Measurements from ENCODE around the gene HOXA6. TPM values are rescaled to one million over a fixed set of nuclear protein-coding genes. Genes with fewer than 3 reads are reported as not detected.

The HOXA6 gene
- total and polyA plus RNA-seq, 9 of the 15 experiments (the other 6 are each of a cell fraction or from before 2014, with no cell fraction given) = not detected

GRCh38 chr7:27138985-27139333, 8.6 kb downstream of the HOXA6 start:
- DNase-seq (ENCODE audit: extremely low read depth in 1 of 4, low spot score in 3 of 4) (no peak), ATAC-seq (no peak), FAIRE-seq (no peak)
- intact Hi-C loops (cut with micrococcal nuclease) = no loop called here
- in situ Hi-C loops (cut with MboI) = no loop called here
- no peaks in the 10 kb centered on the region for H3K36me3 ChIP-seq (ENCODE audit: control insufficient read depth, insufficient read depth, low read length)
- ChIA-PET CTCF (ENCODE audit: low intra/inter-chr PET ratio) (no interaction called here), POLR2A (no interaction called here)
- H3K4me1 ChIP-seq (replicated peaks in 1 of 2; ENCODE audit: control insufficient read depth in 2 of 2, insufficient read depth in 2 of 2, low read length in 2 of 2) = peaks cover 6 to 7% of the 10 kb centered on the region in 2 experiments; a peak in 2 of 5 replicates
- no peak overlapping the region for H3K9ac ChIP-seq (ENCODE audit: insufficient read depth in 1 of 2, low read depth in 2 of 2, low read length in 2 of 2)
- H3K27me3 ChIP-seq (ENCODE audit: control insufficient read depth in 2 of 2, insufficient read depth in 2 of 2, low read length in 2 of 2) = peaks cover 30 to 62% of the 10 kb centered on the region in 2 experiments
- H2AFZ ChIP-seq (ENCODE audit: low read depth, low read length) = no peak overlapping the region
- no peak overlapping the region for H3K4me2 ChIP-seq (ENCODE audit: insufficient read depth, low read length)
- H4K20me1 ChIP-seq (replicated peaks; ENCODE audit: control insufficient read depth, insufficient read depth, low read length) = no peaks in the 10 kb centered on the region
- H3K79me2 ChIP-seq (ENCODE audit: control insufficient read depth, insufficient read depth, low read length) = no peaks in the 10 kb centered on the region
- 7% methylated on average over 10 of the region's 11 CpGs for WGBS (ENCODE audit: insufficient coverage, low coverage, missing lambda C conversion rate)
- TF ChIP-seq ZNF644 (tag; IDR thresholded peaks at IDR 0.05; ENCODE audit: low read depth) (no peak), KLF10 (CRISPR knock-in tag; IDR thresholded peaks at IDR 0.05) (no peak), ASH1L (IDR thresholded peaks at IDR 0.05; ENCODE audit: borderline replicate concordance, low read depth, partially characterized antibody) (no peak), ZNF707 (CRISPR knock-in tag; conservative IDR thresholded peaks at IDR 0.05) (no peak), TCFL5 (CRISPR knock-in tag; conservative IDR thresholded peaks at IDR 0.05) (no peak), ARID3B (CRISPR knock-in tag; IDR thresholded peaks at IDR 0.05; ENCODE audit: borderline replicate concordance) (no peak), GABPB2 (CRISPR knock-in tag; conservative IDR thresholded peaks at IDR 0.05) (no peak)
- BruUV-seq (replicated peaks) = no TSS peak
- no peak overlapping the region for H3K4me3 ChIP-seq
- no peaks in the 10 kb centered on the region for H3K9me3 ChIP-seq (replicated peaks; ENCODE audit: control insufficient read depth, insufficient read depth, low read depth, low read length)
- no peak overlapping the region for H3K27ac ChIP-seq (ENCODE audit: extremely low read depth, low read depth, low read length)
- no peaks in the 10 kb centered on the region for H3K9me1 ChIP-seq (ENCODE audit: control insufficient read depth, insufficient read depth, low read length)
